Trophoblast cell (in vitro differentiated cells and primary cell): ENCODE measurements around the gene CEP104.

Experiments
- DNase-seq, 2 donors: peaks; one replicate each; pipeline ENCODE4 v3.0.0-alpha.2; 2016
- H2AFZ ChIP-seq: 2 replicates; pipeline ENCODE4 v1.6.1; 2013; ENCODE audit warnings: low read length, moderate library complexity, mild to moderate bottlenecking; ENCODE audit not compliant: insufficient read depth, poor library complexity
- H2AK5ac ChIP-seq: 2 replicates; pipeline ENCODE4 v1.6.1; 2013; ENCODE audit warnings: mild to moderate bottlenecking, low read length
- H2BK120ac ChIP-seq: 2 replicates; pipeline ENCODE4 v1.6.1; 2013; ENCODE audit warnings: low read length, mild to moderate bottlenecking, moderate library complexity; ENCODE audit not compliant: insufficient read depth, poor library complexity
- H2BK12ac ChIP-seq: 2 replicates; pipeline ENCODE4 v1.6.1; 2013; ENCODE audit warnings: mild to moderate bottlenecking, low read length, moderate library complexity
- H2BK5ac ChIP-seq: 2 replicates; pipeline ENCODE4 v1.6.1; 2013; ENCODE audit warnings: low read length, low read depth, moderate library complexity, mild to moderate bottlenecking; ENCODE audit not compliant: poor library complexity
- H3K14ac ChIP-seq: 2 replicates; pipeline ENCODE4 v1.6.1; 2013; ENCODE audit warnings: mild to moderate bottlenecking, low read length
- H3K18ac ChIP-seq: 2 replicates; pipeline ENCODE4 v1.6.1; 2013; ENCODE audit warnings: mild to moderate bottlenecking, low read length
- H3K23ac ChIP-seq: 2 replicates; pipeline ENCODE4 v1.6.1; 2013; ENCODE audit warnings: low read length
- H3K27ac ChIP-seq: 2 replicates; pipeline ENCODE4 v1.5.1; 2013; ENCODE audit warnings: low read depth, mild to moderate bottlenecking, inconsistent platforms, low read length, moderate library complexity
- H3K27me3 ChIP-seq: 2 replicates; pipeline ENCODE4 v1.6.1; 2013; ENCODE audit warnings: inconsistent platforms, mild to moderate bottlenecking, low read length, moderate library complexity; ENCODE audit not compliant: insufficient read depth
- H3K36me3 ChIP-seq, 2 experiments: 1 replicate in 1 of 2; 2 replicates in 1 of 2; pipeline ENCODE4 v1.6.1; 2013; ENCODE audit warnings: low read length in 2 of 2, mild to moderate bottlenecking in 2 of 2, moderate library complexity in 1 of 2; ENCODE audit not compliant: insufficient read depth in 2 of 2, control insufficient read depth in 1 of 2
- H3K4ac ChIP-seq: 2 replicates; pipeline ENCODE4 v1.6.1; 2013; ENCODE audit warnings: low read depth, mild to moderate bottlenecking, low read length, moderate library complexity
- H3K4me1 ChIP-seq, 2 experiments: 1 replicate in 1 of 2; 2 replicates in 1 of 2; pipeline ENCODE4 v1.6.1; 2013; ENCODE audit warnings: low read length in 2 of 2, mild to moderate bottlenecking in 2 of 2, moderate library complexity in 1 of 2; ENCODE audit not compliant: insufficient read depth in 2 of 2, control insufficient read depth in 1 of 2
- H3K4me2 ChIP-seq: 2 replicates; pipeline ENCODE4 v1.6.1; 2013; ENCODE audit warnings: inconsistent platforms, mild to moderate bottlenecking, low read length, moderate library complexity
- H3K4me3 ChIP-seq: 2 replicates; pipeline ENCODE4 v1.5.1; 2013; ENCODE audit warnings: mild to moderate bottlenecking, low read depth, low read length, inconsistent platforms
- H3K79me1 ChIP-seq: one replicate; pipeline ENCODE4 v1.6.1; 2013; ENCODE audit warnings: low read length
- H3K79me2 ChIP-seq: 2 replicates; pipeline ENCODE4 v1.6.1; 2013; ENCODE audit warnings: low read length, mild to moderate bottlenecking; ENCODE audit not compliant: control insufficient read depth, insufficient read depth, poor library complexity
- H3K9ac ChIP-seq: 2 replicates; pipeline ENCODE4 v1.6.1; 2013; ENCODE audit warnings: mild to moderate bottlenecking, low read length
- H3K9me3 ChIP-seq: 2 replicates; pipeline ENCODE4 v1.6.1; 2013; ENCODE audit warnings: low read depth, mild to moderate bottlenecking, control low read depth, inconsistent platforms, low read length; ENCODE audit not compliant: insufficient read depth
- H4K12ac ChIP-seq: 2 replicates; pipeline ENCODE4 v1.6.1; 2013; ENCODE audit warnings: low read depth, mild to moderate bottlenecking, low read length, moderate library complexity
- H4K8ac ChIP-seq: 2 replicates; pipeline ENCODE4 v1.6.1; 2013; ENCODE audit warnings: low read depth, mild to moderate bottlenecking, low read length, moderate library complexity
- H4K91ac ChIP-seq: one replicate; pipeline ENCODE4 v1.6.1; 2013; ENCODE audit warnings: low read depth, mild to moderate bottlenecking, low read length, moderate library complexity
- WGBS: extraction: QIAGEN DNeasy Blood & Tissue Kit; methylation state at CpG from one replicate; pipeline ENCODE4 v1.1.7; 2013; ENCODE audit warnings: missing lambda C conversion rate; ENCODE audit not compliant: insufficient read length, insufficient coverage; ENCODE audit errors: extremely low coverage; 5-methylcytosine and 5-hydroxymethylcytosine counted together

Gene CEP104

GRCh38 chr1:3852711-3853485 lies 4.1 kb downstream of the CEP104 start:
- Histone ChIP-seq H3K4me3 (no peak overlapping the region), H2BK120ac (no peak overlapping the region), H4K12ac (no peak overlapping the region), H3K36me3 (peaks cover 11 to 17% of the 10 kb centered on the region in 2 experiments), H4K91ac (no peak overlapping the region), H2AFZ (no peak overlapping the region), H3K9ac (no peak overlapping the region), H3K4me1 (peaks cover 2 to 7% of the 10 kb centered on the region in 2 experiments), H3K27me3 (no peaks in the 10 kb centered on the region), H3K4me2 (no peak overlapping the region), H3K4ac (no peak overlapping the region), H3K79me2 (peaks cover 9% of the 10 kb centered on the region), H2BK5ac (no peak overlapping the region), H2BK12ac (no peak overlapping the region), H3K18ac (no peak overlapping the region), H3K9me3 (peaks cover 2% of the 10 kb centered on the region), H3K79me1 (peaks cover 7% of the 10 kb centered on the region), H3K27ac (no peak overlapping the region), H3K23ac (no peak overlapping the region), H2AK5ac (no peak overlapping the region), H3K14ac (no peak overlapping the region), H4K8ac (no peak overlapping the region)
- DNase-seq: no peak
- no CpG with 5 or more reads among the region's 15 CpGs for WGBS

DNA sequence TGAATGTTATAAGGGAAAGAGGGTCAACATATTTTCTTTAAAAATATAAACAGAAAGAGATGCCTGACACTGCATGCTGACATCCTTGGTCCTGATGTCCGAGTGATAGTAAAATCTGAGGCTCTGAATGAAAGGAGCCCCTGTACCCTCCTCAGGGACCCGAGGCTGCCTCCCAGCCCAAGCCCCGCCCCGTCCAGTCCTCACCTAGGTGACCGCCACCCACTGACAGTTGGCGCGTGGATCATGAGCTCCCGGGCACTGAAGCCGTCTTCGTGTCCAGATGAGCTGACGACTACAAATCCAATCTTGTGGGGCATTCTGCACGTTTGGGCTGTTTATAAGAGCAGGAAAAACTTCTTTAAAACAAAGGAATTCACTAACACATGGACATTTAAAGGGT lies 4.9 kb downstream of the CEP104 start:
- no peak overlapping the region for H2BK12ac ChIP-seq
- H2AK5ac ChIP-seq: no peak overlapping the region
- H3K79me2 ChIP-seq: peaks cover 5% of the 10 kb centered on the region
- no peak overlapping the region for H2BK5ac ChIP-seq
- H3K79me1 ChIP-seq: peaks cover 3% of the 10 kb centered on the region
- no peak for DNase-seq
- H3K23ac ChIP-seq: no peak overlapping the region
- H3K27me3 ChIP-seq: no peaks in the 10 kb centered on the region
- H3K14ac ChIP-seq: no peak overlapping the region
- no peak overlapping the region for H2AFZ ChIP-seq
- no peak overlapping the region for H3K18ac ChIP-seq
- H3K4me2 ChIP-seq: no peak overlapping the region
- H3K9ac ChIP-seq: no peak overlapping the region
- no peak overlapping the region for H2BK120ac ChIP-seq
- H3K4ac ChIP-seq: no peak overlapping the region
- no peak overlapping the region for H3K27ac ChIP-seq
- H3K36me3 ChIP-seq: peaks cover 12 to 18% of the 10 kb centered on the region in 2 experiments
- H4K91ac ChIP-seq: no peak overlapping the region
- H4K8ac ChIP-seq: no peak overlapping the region
- peaks cover 2% of the 10 kb centered on the region for H3K9me3 ChIP-seq
- H3K4me1 ChIP-seq: peaks cover 0 to 4% of the 10 kb centered on the region in 2 experiments
- no peak overlapping the region for H4K12ac ChIP-seq
- WGBS: no CpG with 5 or more reads among the region's 12 CpGs
- H3K4me3 ChIP-seq: no peak overlapping the region

DNA sequence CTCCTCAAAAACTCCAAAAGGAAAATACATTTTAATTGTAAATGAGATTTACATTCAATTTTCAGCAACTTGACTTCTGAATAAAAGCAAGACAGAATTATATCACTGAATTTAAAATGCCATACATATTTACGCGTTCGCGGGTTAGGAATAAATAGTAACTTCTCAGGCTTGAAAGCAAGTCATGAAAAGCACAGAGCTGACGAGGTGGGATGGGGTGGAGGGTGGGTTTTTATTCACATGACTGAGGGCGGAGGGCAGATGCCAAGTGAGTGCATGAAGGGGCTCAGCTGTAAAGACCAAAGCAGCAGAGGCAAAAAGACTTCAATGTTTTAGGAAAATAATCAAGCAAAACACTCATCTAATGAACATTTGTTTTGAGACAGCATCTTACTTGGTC lies 5.7 kb downstream of the CEP104 start:
- H2BK12ac ChIP-seq: no peak overlapping the region
- no CpG with 5 or more reads among the region's 6 CpGs for WGBS
- no peak overlapping the region for H3K4ac ChIP-seq
- H3K27ac ChIP-seq: no peak overlapping the region
- no peak overlapping the region for H2AFZ ChIP-seq
- H4K8ac ChIP-seq: no peak overlapping the region
- peaks cover 13 to 19% of the 10 kb centered on the region in 2 experiments for H3K36me3 ChIP-seq
- no peak overlapping the region for H3K4me3 ChIP-seq
- no peak overlapping the region for H3K23ac ChIP-seq
- no peak overlapping the region for H3K9ac ChIP-seq
- no peak overlapping the region for H4K91ac ChIP-seq
- no peak overlapping the region for H3K4me2 ChIP-seq
- H3K4me1 ChIP-seq: peaks cover 0 to 4% of the 10 kb centered on the region in 2 experiments
- H3K18ac ChIP-seq: no peak overlapping the region
- no peaks in the 10 kb centered on the region for H3K79me1 ChIP-seq
- H4K12ac ChIP-seq: no peak overlapping the region
- no peak overlapping the region for H2AK5ac ChIP-seq
- H2BK120ac ChIP-seq: no peak overlapping the region
- no peaks in the 10 kb centered on the region for H3K79me2 ChIP-seq
- H3K14ac ChIP-seq: no peak overlapping the region
- no peak overlapping the region for H2BK5ac ChIP-seq
- H3K9me3 ChIP-seq: peaks cover 2% of the 10 kb centered on the region
- H3K27me3 ChIP-seq: no peaks in the 10 kb centered on the region
- DNase-seq: no peak

GRCh38 chr1:3850857-3851256 lies 6.2 kb downstream of the CEP104 start:
- H3K79me1 ChIP-seq: no peaks in the 10 kb centered on the region
- no peak overlapping the region for H2BK5ac ChIP-seq
- H3K4ac ChIP-seq: no peak overlapping the region
- H3K36me3 ChIP-seq: peaks cover 13 to 19% of the 10 kb centered on the region in 2 experiments
- no peak for DNase-seq
- no CpG with 5 or more reads among the region's 12 CpGs for WGBS
- H2BK12ac ChIP-seq: no peak overlapping the region
- H3K27ac ChIP-seq: no peak overlapping the region
- no peak overlapping the region for H3K14ac ChIP-seq
- no peak overlapping the region for H4K91ac ChIP-seq
- H3K4me2 ChIP-seq: no peak overlapping the region
- no peak overlapping the region for H3K9ac ChIP-seq
- no peak overlapping the region for H3K4me3 ChIP-seq
- H2BK120ac ChIP-seq: no peak overlapping the region
- H3K9me3 ChIP-seq: peaks cover 2% of the 10 kb centered on the region
- no peak overlapping the region for H4K12ac ChIP-seq
- no peak overlapping the region for H4K8ac ChIP-seq
- H3K27me3 ChIP-seq: no peaks in the 10 kb centered on the region
- no peak overlapping the region for H3K18ac ChIP-seq
- H3K23ac ChIP-seq: no peak overlapping the region
- no peaks in the 10 kb centered on the region for H3K79me2 ChIP-seq
- H3K4me1 ChIP-seq: peaks cover 0 to 2% of the 10 kb centered on the region in 2 experiments
- no peak overlapping the region for H2AFZ ChIP-seq
- H2AK5ac ChIP-seq: no peak overlapping the region
